ENCODE results near the gene PCBP3.

PCBP3 gene

DNA sequence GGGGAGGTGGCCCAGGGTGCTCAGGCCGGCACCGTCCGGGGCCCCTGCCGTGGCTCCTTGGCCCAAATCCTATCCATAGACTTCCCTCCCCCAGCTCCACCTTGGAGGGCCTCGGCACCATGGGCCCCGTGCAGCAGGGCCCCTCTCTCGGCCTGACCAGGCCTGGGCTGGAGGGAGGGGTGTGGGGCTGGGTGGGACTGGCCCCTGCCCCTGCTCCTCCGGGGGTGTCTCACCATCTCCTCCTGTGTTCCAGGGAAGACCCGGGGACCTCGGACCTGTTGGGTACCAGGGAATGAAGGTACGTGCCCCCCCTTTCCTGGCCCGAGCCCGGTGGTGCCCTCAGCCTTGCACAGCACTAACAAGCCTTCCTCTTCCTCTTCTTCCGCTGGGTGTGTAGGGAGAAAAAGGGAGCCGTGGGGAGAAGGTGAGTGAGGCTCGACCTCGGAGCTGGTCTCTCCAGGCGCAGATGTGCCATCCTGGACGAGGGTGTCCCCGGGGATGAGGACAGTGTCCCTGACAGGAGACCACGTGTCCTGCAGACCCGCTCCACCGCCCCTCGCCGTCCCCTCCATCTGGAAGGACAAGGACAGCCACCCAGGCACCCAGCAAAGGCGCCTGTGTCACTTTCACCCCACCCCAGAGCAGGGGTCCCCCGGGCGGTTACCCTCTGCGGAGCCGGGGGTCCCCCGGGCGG lies 346.0 kb downstream of the PCBP3 start:
- no peak for DNase-seq

DNA sequence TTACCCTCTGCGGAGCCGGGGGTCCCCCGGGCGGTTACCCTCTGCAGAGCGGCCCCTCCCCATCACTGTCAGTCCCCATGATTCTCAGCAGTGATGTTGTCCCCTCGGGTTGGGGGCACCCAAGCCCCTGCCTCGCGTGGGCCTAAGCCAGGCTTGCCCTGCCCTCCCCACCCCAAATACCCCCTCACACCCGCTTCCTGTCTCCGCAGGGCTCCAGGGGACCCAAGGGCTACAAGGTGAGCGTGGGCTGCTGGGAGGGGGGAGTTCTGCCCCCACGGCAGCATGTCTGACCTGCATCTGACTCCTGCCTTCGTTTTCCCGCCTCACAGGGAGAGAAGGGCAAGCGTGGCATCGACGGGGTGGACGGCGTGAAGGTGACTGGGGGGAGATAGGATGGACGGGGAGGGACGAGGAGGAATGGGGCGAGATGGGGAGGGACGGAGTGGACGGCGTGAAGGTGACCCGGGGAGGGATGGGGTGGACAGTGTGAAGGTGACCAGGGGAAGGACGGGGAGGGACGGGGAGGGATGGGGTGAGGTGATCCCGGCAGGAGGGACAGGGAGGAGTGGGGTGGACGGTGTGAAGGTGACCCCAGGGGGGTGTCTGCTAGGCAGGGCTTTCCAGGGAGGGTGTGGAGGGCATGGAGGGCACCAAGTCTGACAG lies 346.7 kb downstream of the PCBP3 start:
- no peak for DNase-seq

DNA sequence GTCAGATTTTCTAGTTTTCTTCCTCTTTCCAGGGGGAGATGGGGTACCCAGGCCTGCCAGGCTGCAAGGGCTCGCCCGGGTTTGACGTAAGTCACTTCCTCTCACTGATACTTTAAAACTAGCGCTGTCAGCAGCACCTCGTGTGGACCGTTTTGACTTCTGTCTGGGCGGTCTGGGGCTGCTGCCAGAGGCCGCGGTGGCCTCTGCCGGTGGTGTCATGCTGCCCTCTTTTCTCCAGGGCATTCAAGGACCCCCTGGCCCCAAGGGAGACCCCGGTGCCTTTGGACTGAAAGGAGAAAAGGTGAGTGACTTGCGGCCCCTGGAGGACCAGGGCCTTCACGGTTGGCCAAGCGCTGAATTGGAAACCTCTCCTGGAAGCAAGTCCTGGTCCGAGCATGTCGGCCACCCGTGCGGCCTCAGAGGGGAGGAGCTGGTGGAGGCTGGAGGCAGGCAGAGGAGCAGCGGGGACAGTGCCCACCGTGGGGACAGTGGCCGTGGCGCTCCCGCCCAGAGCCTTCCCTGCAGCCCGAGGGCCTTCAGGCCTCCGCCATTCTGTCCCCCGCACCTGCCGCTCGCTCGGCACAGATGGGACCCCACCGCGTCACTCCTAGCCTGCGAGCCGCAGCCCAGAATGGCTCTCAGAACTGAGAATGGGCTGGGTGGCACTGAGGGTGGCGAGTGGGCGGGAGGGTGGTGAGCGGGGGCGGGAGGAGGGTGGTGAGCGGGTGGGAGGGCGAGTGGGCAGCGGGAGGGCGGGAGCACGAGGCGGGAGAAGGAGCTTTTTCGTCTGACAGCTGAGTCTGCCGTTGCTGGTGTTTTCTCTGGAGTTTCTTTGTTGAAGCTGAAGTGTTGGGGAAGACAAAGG lies 347.4 kb downstream of the PCBP3 start:
- DNase-seq, result no peak

DNA sequence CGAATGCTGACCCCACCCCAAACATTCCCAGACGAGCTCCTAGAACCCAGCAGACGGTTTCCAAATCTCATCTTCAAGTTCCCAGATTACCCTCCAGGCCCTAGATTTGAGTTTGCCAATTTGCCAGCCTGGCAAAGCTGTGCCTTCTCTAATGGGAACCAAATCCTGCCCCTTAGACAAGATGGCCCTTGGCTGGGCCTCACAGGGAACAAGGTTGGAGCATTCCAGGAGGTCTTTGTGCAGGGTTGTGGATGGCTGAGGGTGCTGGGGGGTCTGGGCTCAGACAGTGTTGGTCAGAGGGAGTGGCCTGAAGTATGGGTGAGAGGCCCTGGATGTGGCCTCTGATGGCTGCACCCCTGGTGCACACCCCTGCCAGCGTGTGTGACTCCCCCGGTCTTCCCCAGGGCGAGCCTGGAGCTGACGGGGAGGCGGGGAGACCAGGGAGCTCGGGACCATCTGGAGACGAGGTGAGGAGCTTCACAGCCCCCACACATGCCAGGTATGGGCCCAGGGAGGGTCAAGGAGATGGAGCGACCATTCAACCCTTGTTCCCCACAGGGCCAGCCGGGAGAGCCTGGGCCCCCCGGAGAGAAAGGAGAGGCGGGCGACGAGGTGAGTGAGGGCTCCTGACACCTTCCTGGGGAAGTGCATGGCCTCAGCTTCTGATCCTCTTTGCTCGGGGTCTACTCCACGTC lies 348.2 kb downstream of the PCBP3 start:
- peak in 1 of 2 experiments; percentile 0 for DNase-seq
